Posterior cingulate gyrus (tissue), 11 donors: ENCODE data around the gene FETUB.

ENCODE experiments used
- DNase-seq, 10 donors: peaks; one replicate each; pipeline versions ENCODE4 v3.0.0 to v3.0.0-alpha.2; 2020 to 2021; ENCODE audit warnings: mixed read lengths in 3 of 10
- intact Hi-C: fragments of 100-400 bp; cut with DNase I; formaldehyde crosslinking; loops from one replicate; pipeline ENCODE4 v1.15.1; 2023

Gene FETUB

DNA sequence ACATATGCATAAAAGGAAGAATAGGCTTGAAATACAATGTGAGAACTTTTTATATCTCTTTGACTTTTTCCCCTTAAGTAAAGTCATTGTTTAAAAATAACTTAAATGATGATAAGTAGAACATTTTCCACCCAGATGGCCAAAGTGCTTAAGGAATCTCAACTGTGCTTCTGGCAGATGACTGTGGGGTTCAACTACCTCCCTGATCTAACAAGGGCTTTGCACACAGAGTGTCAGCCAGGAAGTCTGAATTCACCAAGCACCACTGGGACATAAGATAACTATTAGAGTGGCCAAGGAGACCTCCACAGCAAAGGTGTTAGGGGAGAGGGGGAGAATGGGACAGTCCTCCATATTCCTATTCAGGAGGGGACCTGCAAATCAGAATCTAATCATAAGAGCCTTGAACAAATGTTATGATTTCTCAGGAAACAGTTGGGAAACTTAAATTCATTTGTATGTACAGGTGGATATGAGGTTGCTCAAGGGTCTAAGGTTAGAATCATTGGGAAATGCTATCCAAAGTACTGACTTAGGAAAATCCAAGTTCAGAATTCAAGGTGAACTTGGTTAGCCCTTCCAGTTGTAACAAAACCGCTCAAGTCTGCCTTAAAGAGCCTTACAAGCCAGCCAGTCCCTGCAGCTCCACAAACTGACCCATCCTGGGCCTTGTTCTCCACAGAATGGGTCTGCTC is at the start of gene FETUB:
Gene FETUB, plus strand, starts transcription at position 622 of the 695 bp plus-strand sequence. Its CDS starts 62 bp downstream, at position 684.
- intact Hi-C loops = no loop called here

DNA sequence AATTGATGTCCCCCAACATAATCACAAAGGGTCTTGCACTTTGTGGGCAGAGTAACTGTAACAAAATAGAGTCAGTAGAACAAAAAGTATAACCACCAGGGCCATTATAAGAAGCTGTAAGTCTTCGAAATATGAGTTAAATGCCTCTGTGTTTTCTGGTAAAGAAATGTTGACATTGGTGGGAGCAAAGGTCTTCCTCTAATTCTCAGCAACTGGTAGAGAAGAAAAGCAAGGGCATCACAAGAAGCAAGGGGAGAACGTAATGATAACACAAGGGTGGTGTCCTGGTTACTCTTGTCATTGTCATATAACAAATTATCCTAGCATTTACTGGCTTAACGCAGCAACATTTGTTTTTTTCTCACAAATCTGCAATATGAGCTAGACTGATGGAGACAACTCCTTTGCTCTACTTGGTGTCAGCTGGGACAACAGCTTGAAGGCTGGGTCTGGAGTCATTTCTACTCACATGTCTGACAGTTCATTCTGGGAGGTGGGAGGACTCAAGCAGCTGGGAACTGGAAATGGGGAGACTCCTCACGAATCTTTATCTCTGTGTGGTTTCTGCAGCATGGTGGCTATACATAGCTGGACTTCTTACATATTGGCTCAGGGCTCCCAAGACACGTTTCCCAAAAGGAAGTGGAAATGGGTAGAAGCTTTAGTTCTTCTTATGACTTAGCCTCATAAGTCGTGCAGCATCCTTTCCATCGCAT is 49.5 kb upstream of the FETUB start:
- intact Hi-C loops = no loop called here
- no peak for DNase-seq

More for the DNA sequence above, at the start of gene FETUB:
- DNase-seq = no peak

GRCh38 chr3:186592682-186593081 is 47.5 kb upstream of the FETUB start:
- DNase-seq = no peak
- intact Hi-C loops = no loop called here

GRCh38 chr3:186593862-186594261 is 46.3 kb upstream of the FETUB start:
- DNase-seq = no peak
- intact Hi-C loops = no loop called here

DNA sequence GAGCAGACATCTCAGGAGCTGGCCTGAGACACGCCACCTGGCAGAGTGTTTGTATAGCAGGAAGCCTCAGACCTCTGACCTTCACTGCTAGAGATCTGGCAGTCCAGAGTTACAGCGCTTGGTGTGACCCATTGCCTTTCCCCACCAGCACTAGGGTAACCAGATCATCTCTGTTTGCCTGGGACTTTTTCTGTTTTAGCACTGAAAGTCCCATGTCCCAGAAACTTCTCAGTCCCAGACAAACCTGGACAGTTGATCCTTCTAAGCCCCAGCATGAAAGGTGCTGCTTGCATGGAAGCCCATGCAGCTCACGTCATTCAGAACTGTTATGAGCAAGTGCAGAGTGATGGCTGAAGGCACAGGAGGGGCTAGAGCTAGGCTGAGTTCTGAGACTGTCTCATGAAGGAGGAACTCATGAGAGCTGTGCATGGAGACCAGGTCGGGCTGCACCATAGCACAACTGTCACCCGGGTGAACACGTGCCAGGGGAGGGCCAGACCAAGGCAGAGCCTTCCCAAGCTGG is 45.5 kb upstream of the FETUB start:
- intact Hi-C loops = no loop called here
- no peak for DNase-seq

- no peak for DNase-seq
- intact Hi-C loops = no loop called here
Observed at GRCh38 chr3:186596568-186597287, 43.5 kb upstream of the FETUB start.

DNA sequence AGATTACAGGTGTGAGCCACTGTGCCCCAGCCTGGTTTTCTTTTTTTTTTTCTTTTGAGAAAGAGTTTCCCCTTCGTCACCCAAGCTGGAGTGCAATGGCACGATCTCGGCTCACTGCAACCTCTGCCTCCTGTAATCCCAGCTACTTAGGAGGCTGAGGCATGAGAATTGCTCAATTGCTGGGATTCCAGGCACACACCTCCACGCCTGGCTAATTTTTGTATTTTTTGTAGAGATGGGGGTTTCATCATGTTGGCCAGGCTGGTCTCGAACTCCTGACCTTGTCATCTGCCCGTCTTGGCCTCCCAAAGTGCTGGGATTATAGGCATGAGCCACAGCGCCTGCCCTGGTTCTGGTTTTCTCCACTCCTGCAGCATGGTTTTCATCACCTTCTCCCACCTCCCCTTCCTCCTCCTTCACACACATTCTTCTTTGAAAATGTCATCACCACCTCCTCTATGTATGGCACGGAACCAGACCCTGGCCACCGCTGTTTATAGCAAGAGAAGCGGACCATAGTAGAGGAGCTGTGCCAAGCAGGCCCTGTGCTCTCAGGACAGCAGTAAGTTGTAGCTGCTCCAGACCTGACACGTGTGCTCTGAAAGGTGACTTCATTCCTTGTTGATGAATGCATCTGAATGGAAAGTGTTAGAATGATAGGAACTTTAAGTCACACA is 42.0 kb upstream of the FETUB start:
- intact Hi-C loops = no loop called here
- no peak for DNase-seq

DNA sequence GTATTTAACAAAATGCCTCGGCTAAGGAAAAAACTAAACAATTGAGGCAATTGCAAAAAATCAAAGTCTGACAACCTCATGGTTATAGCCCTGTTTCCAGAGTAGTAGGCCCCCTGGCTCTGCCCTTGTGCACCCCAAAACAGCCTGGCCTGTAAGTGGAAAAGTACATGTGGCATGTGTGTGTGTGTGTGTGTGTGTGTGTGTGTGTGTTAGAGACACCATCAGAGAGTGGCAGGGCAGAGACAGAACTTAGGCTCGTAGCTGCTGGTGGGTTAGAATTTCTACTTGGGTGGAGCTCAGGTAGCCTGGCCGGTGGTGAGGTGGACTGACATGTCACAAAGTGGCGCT is 41.4 kb upstream of the FETUB start:
- intact Hi-C loops = no loop called here
- no peak for DNase-seq

DNA sequence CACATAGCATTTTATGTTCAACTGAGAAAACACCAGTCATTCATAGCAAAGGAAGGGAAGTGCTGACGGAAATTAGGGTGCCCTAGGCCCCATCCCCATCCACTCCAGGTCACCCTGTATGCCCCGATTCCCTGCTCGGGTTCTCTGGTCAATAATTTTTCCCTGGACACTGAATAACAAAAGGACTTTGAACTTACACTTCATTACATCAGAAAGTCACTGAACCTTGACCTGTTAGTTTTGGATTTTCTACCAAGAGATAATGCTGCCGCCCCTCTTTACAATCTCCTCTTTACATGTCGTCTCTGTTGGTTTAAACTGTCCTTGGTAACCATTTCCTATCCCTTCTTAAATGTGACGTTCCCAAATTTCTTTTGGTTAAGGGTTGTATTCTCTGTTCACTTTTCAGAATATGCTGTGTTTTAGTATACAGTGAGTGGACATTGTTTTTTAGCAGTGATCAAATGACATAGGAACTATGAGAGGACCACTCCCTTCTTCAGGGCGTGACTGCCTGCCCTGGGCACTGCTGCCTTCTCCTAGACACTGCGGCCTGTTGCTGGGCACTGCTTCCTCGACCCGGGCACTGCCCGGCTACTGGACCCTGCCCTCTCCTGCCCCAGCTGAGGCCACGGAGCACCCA is 40.9 kb upstream of the FETUB start:
- DNase-seq = no peak
- intact Hi-C loops = no loop called here

DNA sequence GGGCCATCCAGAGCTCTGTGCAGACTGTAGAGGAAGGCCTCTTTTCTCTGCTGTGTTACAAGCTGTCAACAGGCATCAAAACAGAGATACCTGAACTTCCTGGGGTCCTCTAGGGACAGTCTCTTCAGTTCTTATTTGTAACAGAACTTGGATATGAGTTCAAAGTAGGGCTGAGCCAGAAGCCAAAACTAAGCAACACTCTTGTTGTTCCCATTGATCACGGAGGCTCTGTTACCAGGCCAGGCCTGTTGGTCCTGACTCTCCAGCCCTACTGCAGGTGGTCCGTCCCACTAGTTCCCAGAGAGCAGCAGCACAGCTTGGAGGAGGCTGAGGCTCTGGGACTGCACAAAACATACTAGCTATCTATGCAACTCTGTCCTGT is 40.4 kb upstream of the FETUB start:
- intact Hi-C loops = no loop called here
- no peak for DNase-seq

- intact Hi-C loops = no loop called here
- no peak for DNase-seq
Observed at GRCh38 chr3:186600896-186601295, 39.3 kb upstream of the FETUB start.

GRCh38 chr3:186603159-186603558 is 37.0 kb upstream of the FETUB start:
- DNase-seq = no peak
- intact Hi-C loops = no loop called here

GRCh38 chr3:186605078-186605477 is 35.1 kb upstream of the FETUB start:
- intact Hi-C loops = no loop called here
- no peak for DNase-seq

DNA sequence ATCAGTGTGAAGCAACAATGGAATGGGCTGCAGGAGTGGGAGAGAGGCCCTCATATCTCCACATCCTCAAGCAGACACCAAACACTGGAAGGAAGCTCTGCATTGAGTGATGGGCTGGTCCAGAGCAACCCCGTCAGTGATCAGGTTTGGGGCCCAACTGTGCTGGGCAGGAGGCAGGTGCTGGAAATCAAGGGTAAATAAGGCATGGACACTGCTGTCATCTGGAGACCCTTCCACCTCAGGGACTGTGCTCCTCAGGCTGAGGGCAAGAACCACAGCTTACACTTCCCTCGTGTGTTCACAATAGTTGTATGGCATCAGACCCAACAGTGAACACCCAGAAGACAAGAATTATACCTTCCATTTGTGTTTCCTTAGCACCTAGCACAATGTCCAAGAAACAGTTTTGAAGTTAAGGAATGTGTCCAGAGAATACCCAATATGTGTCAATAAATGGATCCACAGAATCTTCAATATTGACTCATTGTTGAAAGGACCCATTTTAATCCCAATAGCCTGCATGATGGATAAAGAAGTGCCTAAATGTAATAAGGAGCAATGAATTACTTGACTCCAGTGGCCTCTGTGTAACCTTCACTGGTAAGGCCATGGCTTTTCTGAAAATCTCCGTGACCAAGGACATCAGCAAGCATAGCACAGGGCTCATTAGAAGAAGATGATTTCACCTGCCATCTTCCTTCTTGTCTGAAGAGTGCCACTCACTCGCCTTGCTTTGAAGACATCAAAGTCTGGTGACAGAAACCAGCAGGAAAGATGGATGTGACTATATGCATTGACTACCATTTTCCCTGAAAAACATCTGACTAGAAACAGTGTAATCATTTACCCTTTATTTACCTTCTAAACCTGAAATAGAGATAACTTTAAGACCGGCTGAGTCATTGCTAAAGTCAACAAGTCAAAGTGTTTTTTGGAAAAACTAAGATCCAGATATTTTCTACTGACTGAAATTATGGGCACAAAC is 34.3 kb upstream of the FETUB start:
- no peak for DNase-seq
- intact Hi-C loops = no loop called here

DNA sequence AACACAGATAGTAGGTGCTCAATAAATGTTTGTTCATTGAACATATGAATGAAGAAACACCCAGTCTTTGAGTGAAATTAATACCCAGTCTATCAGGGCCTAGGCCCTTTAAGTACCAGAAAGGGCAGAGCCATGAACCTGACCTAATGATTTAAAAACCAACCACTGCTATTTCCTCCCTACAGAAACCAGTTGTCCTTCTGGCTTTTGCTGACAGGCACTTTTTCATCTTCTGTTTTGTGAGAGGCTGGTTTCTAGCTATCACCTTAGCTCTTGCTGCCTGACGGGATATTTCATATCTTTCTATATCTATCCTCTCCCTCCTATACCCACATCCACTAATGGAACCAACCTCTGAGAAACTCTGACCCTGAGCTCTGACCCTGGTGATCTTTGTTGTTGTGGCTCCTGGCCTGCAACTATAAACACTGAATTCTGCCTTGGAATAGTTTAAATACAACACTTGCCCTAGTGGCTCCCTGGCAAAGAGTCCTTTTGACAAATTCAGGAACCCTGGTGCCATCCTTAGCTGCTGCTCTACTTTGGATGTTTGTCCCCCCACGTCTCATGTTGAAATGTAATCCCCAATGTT is 31.5 kb upstream of the FETUB start:
- intact Hi-C loops = no loop called here
- no peak for DNase-seq

DNA sequence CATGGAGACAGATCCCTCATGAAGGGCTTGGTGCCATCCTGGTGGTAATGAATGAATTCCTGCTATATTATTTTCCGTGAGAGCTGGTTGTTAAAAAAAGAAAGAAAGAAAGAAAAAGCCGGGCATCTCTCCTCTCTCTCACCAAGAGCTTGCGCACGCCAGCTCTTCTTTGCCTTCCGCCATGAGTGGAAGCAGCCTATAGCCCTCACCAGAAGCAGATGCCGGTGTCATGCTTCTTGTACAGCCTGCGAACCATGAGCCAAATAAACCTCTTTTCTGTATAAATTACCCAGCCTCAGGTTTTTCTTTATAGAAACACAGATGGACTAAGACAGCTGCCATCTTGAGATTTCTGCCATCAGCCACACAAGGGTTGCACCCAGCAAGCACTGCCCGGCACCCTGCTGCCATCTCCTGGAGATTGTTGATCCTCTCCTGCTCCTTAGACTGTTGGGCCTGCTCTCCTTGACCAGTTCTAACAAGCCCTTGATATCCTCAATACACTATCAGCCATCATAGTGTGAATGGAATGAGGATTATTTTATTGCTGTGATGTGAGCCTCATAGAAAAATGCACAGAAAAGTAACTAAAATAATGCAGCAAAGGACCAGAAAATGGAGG is 30.8 kb upstream of the FETUB start:
- DNase-seq = no peak
- intact Hi-C loops = no loop called here

GRCh38 chr3:186612065-186612464 is 28.1 kb upstream of the FETUB start:
- no peak for DNase-seq
- intact Hi-C loops = no loop called here
